Measurements from ENCODE around the gene FAT1. TPM values are rescaled to one million over a fixed set of nuclear protein-coding genes. Genes with fewer than 3 reads are reported as not detected.

Gene FAT1
- total RNA-seq, 4 donors from 2014 or later: 21.0 to 109 (median 76.4) TPM

DNA sequence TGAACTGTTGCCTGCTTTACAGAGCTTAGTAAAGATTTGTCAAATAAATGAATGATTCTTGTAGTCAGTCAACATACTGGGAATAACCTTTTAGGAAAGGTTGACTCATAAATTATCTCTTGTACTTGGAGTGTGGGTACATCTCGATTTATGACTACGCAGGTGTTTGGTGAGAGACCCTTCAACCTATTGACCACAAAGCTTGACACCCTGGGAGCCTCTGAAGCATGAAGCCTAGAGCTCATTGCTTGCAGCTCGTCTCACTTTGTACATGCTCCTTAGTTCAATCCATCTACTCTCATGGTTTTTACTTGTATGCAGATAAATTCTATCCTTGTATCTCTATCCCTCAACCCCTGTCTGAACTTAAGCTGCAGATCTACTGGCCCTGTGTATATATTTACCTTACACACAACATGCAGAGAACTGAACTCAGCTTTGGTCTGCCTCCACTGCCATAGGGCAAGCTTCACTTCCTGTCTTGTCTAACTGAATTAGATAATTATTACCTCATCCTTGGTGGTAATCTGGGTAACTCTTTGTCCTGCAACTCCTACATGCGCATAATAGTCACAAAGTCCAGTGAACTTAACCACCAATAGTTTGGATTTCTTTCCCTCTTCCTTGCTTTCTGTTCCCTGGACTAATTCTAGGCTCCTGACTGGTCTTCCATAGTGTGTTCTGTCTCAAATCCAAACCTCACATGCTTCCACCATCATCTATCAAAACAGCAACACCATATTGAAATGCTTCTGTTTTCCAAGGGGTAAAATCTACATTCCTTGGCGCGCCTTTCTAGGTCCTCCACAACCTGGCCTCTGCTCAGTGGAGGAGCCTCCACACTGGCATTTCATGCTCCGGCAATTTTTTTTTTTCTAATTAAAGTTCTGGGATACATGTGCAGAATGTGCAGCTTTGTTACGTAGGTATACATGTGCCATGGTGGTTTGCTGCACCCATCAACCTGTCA, 32.2 kb upstream of the FAT1 start:
- Histone ChIP-seq H3K4me3 (no peak overlapping the region), H3K27me3 (no peaks in the 10 kb centered on the region), H3K9me3 (no peaks in the 10 kb centered on the region), H3K4me1 (peaks cover 0 to 6% (median 0%) of the 10 kb centered on the region in 3 donors), H3K27ac (no peak overlapping the region), H3K36me3 (no peaks in the 10 kb centered on the region)
- 93 to 95% methylated on average over 8 of the region's 8 CpGs for WGBS, 2 donors
- intact Hi-C loops (cut with DNase I): no loop called here
- TF ChIP-seq, protein P1, sequence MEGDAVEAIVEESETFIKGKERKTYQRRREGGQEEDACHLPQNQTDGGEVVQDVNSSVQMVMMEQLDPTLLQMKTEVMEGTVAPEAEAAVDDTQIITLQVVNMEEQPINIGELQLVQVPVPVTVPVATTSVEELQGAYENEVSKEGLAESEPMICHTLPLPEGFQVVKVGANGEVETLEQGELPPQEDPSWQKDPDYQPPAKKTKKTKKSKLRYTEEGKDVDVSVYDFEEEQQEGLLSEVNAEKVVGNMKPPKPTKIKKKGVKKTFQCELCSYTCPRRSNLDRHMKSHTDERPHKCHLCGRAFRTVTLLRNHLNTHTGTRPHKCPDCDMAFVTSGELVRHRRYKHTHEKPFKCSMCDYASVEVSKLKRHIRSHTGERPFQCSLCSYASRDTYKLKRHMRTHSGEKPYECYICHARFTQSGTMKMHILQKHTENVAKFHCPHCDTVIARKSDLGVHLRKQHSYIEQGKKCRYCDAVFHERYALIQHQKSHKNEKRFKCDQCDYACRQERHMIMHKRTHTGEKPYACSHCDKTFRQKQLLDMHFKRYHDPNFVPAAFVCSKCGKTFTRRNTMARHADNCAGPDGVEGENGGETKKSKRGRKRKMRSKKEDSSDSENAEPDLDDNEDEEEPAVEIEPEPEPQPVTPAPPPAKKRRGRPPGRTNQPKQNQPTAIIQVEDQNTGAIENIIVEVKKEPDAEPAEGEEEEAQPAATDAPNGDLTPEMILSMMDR (IDR thresholded peaks at IDR 0.05): no peak
- no peak for TF ChIP-seq POLR2A (IDR thresholded peaks at IDR 0.05)
- DNase-seq: no peak

DNA sequence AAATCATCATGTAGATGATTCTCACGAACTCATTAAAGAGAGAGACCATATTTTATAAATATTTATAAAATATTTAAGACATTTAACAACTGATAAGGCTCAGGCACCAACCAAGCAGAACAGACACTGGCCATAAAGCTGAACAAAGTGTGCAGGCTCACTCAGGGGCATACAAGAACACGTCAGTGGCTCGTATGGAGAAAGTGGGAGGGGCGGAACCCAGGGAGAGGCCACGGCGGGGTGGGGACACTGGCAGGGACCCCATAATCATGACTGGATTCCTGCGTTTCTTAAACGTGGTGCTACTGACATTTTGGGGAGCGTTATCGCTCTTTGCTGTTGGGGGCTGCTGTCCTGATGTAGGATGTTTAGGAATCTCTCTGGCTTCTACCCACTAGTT, 31.3 kb upstream of the FAT1 start:
- TF ChIP-seq, protein P1 (IDR thresholded peaks at IDR 0.05): no peak
- no peak for TF ChIP-seq POLR2A (IDR thresholded peaks at IDR 0.05)
- DNase-seq: no peak
- H3K27ac ChIP-seq: no peak overlapping the region

DNA sequence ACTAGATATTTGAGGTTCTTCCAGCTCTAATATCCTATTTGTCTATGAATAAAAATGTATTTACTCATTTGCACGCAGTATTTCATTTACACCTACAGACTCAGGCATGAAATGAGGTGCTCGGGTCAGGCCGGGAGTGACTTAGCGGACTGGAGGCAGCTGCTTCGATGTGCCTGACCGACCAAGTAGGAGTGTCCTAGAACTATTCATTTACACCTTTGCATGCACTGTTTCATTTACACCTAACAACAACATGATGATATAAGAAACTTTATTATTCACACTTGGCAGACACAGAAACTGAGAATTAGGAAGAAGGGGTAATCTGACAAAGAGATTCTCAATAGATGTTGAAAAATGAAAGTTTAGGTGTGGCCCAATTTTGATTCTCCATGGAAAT, 28.7 kb upstream of the FAT1 start:
- no peak for DNase-seq
- H3K4me1 ChIP-seq: no peaks in the 10 kb centered on the region
- no peak overlapping the region for H3K4me3 ChIP-seq
- intact Hi-C loops (cut with DNase I): no loop called here
- H3K36me3 ChIP-seq: no peaks in the 10 kb centered on the region
- no peaks in the 10 kb centered on the region for H3K27me3 ChIP-seq
- WGBS, 2 donors: 91 to 92% methylated on average over 6 of the region's 6 CpGs
- H3K27ac ChIP-seq: no peak overlapping the region
- TF ChIP-seq, protein P1 (IDR thresholded peaks at IDR 0.05): no peak
- TF ChIP-seq POLR2A (IDR thresholded peaks at IDR 0.05): no peak
- no peaks in the 10 kb centered on the region for H3K9me3 ChIP-seq

More for the DNA sequence above, 31.3 kb upstream of the FAT1 start:
- Histone ChIP-seq H3K9me3 (no peaks in the 10 kb centered on the region), H3K36me3 (no peaks in the 10 kb centered on the region), H3K27me3 (no peaks in the 10 kb centered on the region), H3K4me1 (no peaks in the 10 kb centered on the region), H3K4me3 (no peak overlapping the region)
- 68 to 80% methylated on average over 10 of the region's 10 CpGs for WGBS, 2 donors
- intact Hi-C loops (cut with DNase I): no loop called here

DNA sequence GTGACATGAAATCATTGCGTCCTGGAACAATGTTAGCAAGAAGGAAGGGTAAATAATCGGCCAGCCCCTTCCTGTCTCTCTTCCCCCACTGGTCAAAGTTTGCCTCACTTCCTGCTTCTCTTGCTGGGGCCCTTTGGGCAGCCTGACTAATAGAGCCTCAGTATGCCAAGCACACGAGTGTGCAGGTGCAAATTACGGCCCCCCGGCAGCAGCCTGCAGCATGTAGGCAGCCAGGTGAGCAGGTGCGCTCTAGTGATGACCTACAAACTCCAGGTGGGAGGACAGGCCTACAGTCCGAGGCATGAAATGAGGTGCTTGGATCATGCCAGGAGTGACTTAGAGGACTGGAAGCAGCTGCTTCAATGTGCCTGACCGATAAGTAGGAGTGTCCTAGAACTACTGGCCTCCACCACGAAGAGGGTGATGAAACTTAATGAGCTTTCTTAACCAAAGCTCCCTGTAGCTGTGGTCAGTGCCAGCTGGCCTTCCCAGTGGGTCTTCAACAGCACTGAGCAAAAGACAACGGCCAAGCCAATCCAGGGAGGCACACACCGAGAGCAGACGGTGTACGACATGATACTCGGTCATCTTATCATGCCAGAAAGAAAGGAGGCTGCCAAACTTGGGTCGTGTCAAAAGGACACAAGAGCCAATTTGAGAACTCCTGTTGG, 26.1 kb upstream of the FAT1 start:
- 78% methylated on average over 9 to 14 of the region's 15 CpGs for WGBS, 2 donors
- no peak overlapping the region for H3K4me3 ChIP-seq
- H3K9me3 ChIP-seq: no peaks in the 10 kb centered on the region
- no peaks in the 10 kb centered on the region for H3K4me1 ChIP-seq
- no peaks in the 10 kb centered on the region for H3K27me3 ChIP-seq
- TF ChIP-seq POLR2A (IDR thresholded peaks at IDR 0.05): no peak
- TF ChIP-seq, protein P1 (IDR thresholded peaks at IDR 0.05): no peak
- DNase-seq: no peak
- intact Hi-C loops (cut with DNase I): no loop called here
- H3K36me3 ChIP-seq: no peaks in the 10 kb centered on the region
- H3K27ac ChIP-seq: no peak overlapping the region

DNA sequence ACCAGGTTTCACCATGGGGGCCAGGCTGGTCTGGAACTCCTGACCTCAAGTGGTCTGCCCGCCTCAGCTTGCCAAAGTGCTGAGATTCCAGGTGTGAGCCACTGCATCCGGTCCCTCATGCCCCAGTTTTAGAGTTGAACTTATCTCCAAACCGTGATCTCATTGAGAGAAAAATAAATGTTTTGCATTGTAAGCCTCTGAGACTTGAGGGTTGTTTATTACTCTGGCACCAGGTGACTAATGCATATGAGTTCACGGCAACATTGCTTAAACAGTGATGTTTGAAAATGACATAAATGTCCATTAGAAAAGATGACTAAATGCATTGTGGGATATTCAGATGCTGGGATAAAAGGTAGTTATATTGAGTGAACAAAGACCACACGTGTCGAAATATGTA, 22.9 kb upstream of the FAT1 start:
- TF ChIP-seq, protein P1 (IDR thresholded peaks at IDR 0.05): no peak
- TF ChIP-seq POLR2A (IDR thresholded peaks at IDR 0.05): no peak
- H3K4me3 ChIP-seq: no peak overlapping the region
- DNase-seq: no peak
- no peaks in the 10 kb centered on the region for H3K36me3 ChIP-seq
- 82 to 89% methylated on average over 6 of the region's 6 CpGs for WGBS, 2 donors
- no peaks in the 10 kb centered on the region for H3K4me1 ChIP-seq
- H3K9me3 ChIP-seq: no peaks in the 10 kb centered on the region
- intact Hi-C loops (cut with DNase I): no loop called here
- H3K27ac ChIP-seq: no peak overlapping the region
- H3K27me3 ChIP-seq: no peaks in the 10 kb centered on the region

All from esophagus squamous epithelium (tissue), 5 donors.